ENCODE results near the gene GABBR2. TPM values are rescaled to one million over a fixed set of nuclear protein-coding genes. Genes with fewer than 3 reads are reported as not detected.

GABBR2 gene
- total and polyA plus RNA-seq, 12 donors = under 0.01 to 1.3 (median 0.45) TPM

- no peak for TF ChIP-seq CTCF (IDR thresholded peaks at IDR 0.05)
- Histone ChIP-seq H3K27ac (no peak overlapping the region), H3K4me3 (no peak overlapping the region), H3K9me3 (peaks cover 0 to 8% (median 0%) of the 10 kb centered on the region in 11 donors), H3K4me1 (no peaks in the 10 kb centered on the region), H3K36me3 (no peaks in the 10 kb centered on the region), H3K27me3 (peaks cover 0 to 30% (median 13%) of the 10 kb centered on the region in 7 donors)
- intact Hi-C loops (cut with DNase I) = no loop called here
- DNase-seq (no peak), ATAC-seq (no peak)
- 78 to 85% methylated on average over 4 of the region's 4 CpGs for WGBS, 2 donors
These were observed 352.4 kb downstream of the GABBR2 start for GRCh38 chr9:98356326-98356725.

GRCh38 chr9:98351370-98351769, 357.4 kb downstream of the GABBR2 start:
- no peak overlapping the region for H3K4me3 ChIP-seq
- DNase-seq (no peak), ATAC-seq (no peak)
- H3K9me3 ChIP-seq = peaks cover 0 to 18% (median 4%) of the 10 kb centered on the region in 11 donors
- TF ChIP-seq CTCF (IDR thresholded peaks at IDR 0.05) = no peak
- no peaks in the 10 kb centered on the region for H3K4me1 ChIP-seq
- WGBS, 2 donors = 0% methylated on average over 1 of the region's 1 CpG
- peaks cover 0 to 12% (median 7%) of the 10 kb centered on the region in 7 donors for H3K27me3 ChIP-seq
- no peak overlapping the region for H3K27ac ChIP-seq
- intact Hi-C loops (cut with DNase I) = no loop called here
- no peaks in the 10 kb centered on the region for H3K36me3 ChIP-seq

GRCh38 chr9:98347642-98348041, 361.1 kb downstream of the GABBR2 start:
- intact Hi-C loops (cut with DNase I) = no loop called here

GRCh38 chr9:98345011-98345410, 363.7 kb downstream of the GABBR2 start:
- Histone ChIP-seq H3K9me3 (peaks cover 0 to 4% (median 0%) of the 10 kb centered on the region in 11 donors), H3K4me3 (no peak overlapping the region), H3K27ac (no peak overlapping the region), H3K36me3 (no peaks in the 10 kb centered on the region), H3K27me3 (peaks cover 0 to 17% (median 4%) of the 10 kb centered on the region in 7 donors), H3K4me1 (no peaks in the 10 kb centered on the region)
- intact Hi-C loops (cut with DNase I) = no loop called here
- DNase-seq = no peak
- 37 to 45% methylated on average over 6 of the region's 6 CpGs for WGBS, 2 donors
- no peak for ATAC-seq
- no peak for TF ChIP-seq CTCF (IDR thresholded peaks at IDR 0.05)

More at GRCh38 chr9:98347642-98348041, 361.1 kb downstream of the GABBR2 start:
- Histone ChIP-seq H3K27ac (no peak overlapping the region), H3K4me3 (no peak overlapping the region), H3K27me3 (peaks cover 0 to 19% (median 11%) of the 10 kb centered on the region in 7 donors), H3K4me1 (no peaks in the 10 kb centered on the region), H3K36me3 (no peaks in the 10 kb centered on the region), H3K9me3 (peaks cover 0 to 18% (median 4%) of the 10 kb centered on the region in 11 donors)
- ATAC-seq (no peak), DNase-seq (no peak)
- WGBS, 2 donors = 87 to 91% methylated on average over 3 of the region's 3 CpGs
- no peak for TF ChIP-seq CTCF (IDR thresholded peaks at IDR 0.05)
